ENCODE measurements around the gene RAPGEF3.

Gene RAPGEF3

GRCh38 chr12:47707355-47707754, 51.3 kb downstream of the RAPGEF3 start:
- Histone ChIP-seq H2AFZ (ENCODE audit: low read depth, low read length) (no peak overlapping the region), H3K36me3 (ENCODE audit: insufficient read depth, low read length) (peaks cover 2% of the 10 kb centered on the region), H3K9me3 (ENCODE audit: low read length) (no peaks in the 10 kb centered on the region), H3K27me3 (ENCODE audit: insufficient read depth, low read length) (no peaks in the 10 kb centered on the region), H3K4me1 (ENCODE audit: insufficient read depth, low read length) (peaks cover 12% of the 10 kb centered on the region), H3K4me3 (ENCODE audit: low read length) (no peak overlapping the region)

- Histone ChIP-seq H3K4me1 (ENCODE audit: insufficient read depth, low read length) (peaks cover 12% of the 10 kb centered on the region), H3K36me3 (ENCODE audit: insufficient read depth, low read length) (peaks cover 11% of the 10 kb centered on the region), H3K4me3 (ENCODE audit: low read length) (peak within 1 kb of the TSS; percentile 79), H3K9me3 (ENCODE audit: low read length) (no peaks in the 10 kb centered on the region), H2AFZ (ENCODE audit: low read depth, low read length) (peak within 1 kb of the TSS; percentile 81), H3K27me3 (ENCODE audit: insufficient read depth, low read length) (no peaks in the 10 kb centered on the region)
Measured at GRCh38 chr12:47705566-47706425, 52.9 kb downstream of the RAPGEF3 start, which contains the start of gene RPAP3. Gene RPAP3, minus strand, starts transcription at chr12:47706030. Its CDS starts 3,190 bp downstream, at chr12:47702840.

- peak overlapping the region; percentile 79 for H3K4me3 ChIP-seq (ENCODE audit: low read length)
- peaks cover 17% of the 10 kb centered on the region for H3K36me3 ChIP-seq (ENCODE audit: insufficient read depth, low read length)
- no peaks in the 10 kb centered on the region for H3K27me3 ChIP-seq (ENCODE audit: insufficient read depth, low read length)
- H2AFZ ChIP-seq (ENCODE audit: low read depth, low read length) = peak overlapping the region; percentile 81
- no peaks in the 10 kb centered on the region for H3K9me3 ChIP-seq (ENCODE audit: low read length)
- H3K4me1 ChIP-seq (ENCODE audit: insufficient read depth, low read length) = peaks cover 12% of the 10 kb centered on the region
Measured at GRCh38 chr12:47705229-47705565, 53.5 kb downstream of the RAPGEF3 start.

GRCh38 chr12:47704719-47705118, 54.0 kb downstream of the RAPGEF3 start:
- H3K36me3 ChIP-seq (ENCODE audit: insufficient read depth, low read length) = peaks cover 19% of the 10 kb centered on the region
- H3K9me3 ChIP-seq (ENCODE audit: low read length) = no peaks in the 10 kb centered on the region
- H2AFZ ChIP-seq (ENCODE audit: low read depth, low read length) = no peak overlapping the region
- H3K27me3 ChIP-seq (ENCODE audit: insufficient read depth, low read length) = no peaks in the 10 kb centered on the region
- peak overlapping the region; percentile 79 for H3K4me3 ChIP-seq (ENCODE audit: low read length)
- peaks cover 12% of the 10 kb centered on the region for H3K4me1 ChIP-seq (ENCODE audit: insufficient read depth, low read length)

- Histone ChIP-seq H2AFZ (ENCODE audit: low read depth, low read length) (no peak overlapping the region), H3K4me3 (ENCODE audit: low read length) (no peak overlapping the region), H3K9me3 (ENCODE audit: low read length) (no peaks in the 10 kb centered on the region), H3K36me3 (ENCODE audit: insufficient read depth, low read length) (peaks cover 44% of the 10 kb centered on the region), H3K27me3 (ENCODE audit: insufficient read depth, low read length) (no peaks in the 10 kb centered on the region), H3K4me1 (ENCODE audit: insufficient read depth, low read length) (peaks cover 4% of the 10 kb centered on the region)
Measured at GRCh38 chr12:47700263-47700662, 58.4 kb downstream of the RAPGEF3 start.

- Histone ChIP-seq H3K36me3 (ENCODE audit: insufficient read depth, low read length) (peaks cover 58% of the 10 kb centered on the region), H3K27me3 (ENCODE audit: insufficient read depth, low read length) (no peaks in the 10 kb centered on the region), H3K4me1 (ENCODE audit: insufficient read depth, low read length) (no peaks in the 10 kb centered on the region), H3K9me3 (ENCODE audit: low read length) (no peaks in the 10 kb centered on the region), H2AFZ (ENCODE audit: low read depth, low read length) (no peak overlapping the region), H3K4me3 (ENCODE audit: low read length) (no peak overlapping the region)
Measured at GRCh38 chr12:47698631-47699030, 60.0 kb downstream of the RAPGEF3 start.

GRCh38 chr12:47698055-47698454, 60.6 kb downstream of the RAPGEF3 start:
- no peaks in the 10 kb centered on the region for H3K4me1 ChIP-seq (ENCODE audit: insufficient read depth, low read length)
- H3K4me3 ChIP-seq (ENCODE audit: low read length) = no peak overlapping the region
- H3K27me3 ChIP-seq (ENCODE audit: insufficient read depth, low read length) = no peaks in the 10 kb centered on the region
- peaks cover 4% of the 10 kb centered on the region for H3K9me3 ChIP-seq (ENCODE audit: low read length)
- peaks cover 63% of the 10 kb centered on the region for H3K36me3 ChIP-seq (ENCODE audit: insufficient read depth, low read length)
- H2AFZ ChIP-seq (ENCODE audit: low read depth, low read length) = no peak overlapping the region

- Histone ChIP-seq H3K4me3 (ENCODE audit: low read length) (no peak overlapping the region), H3K9me3 (ENCODE audit: low read length) (peaks cover 9% of the 10 kb centered on the region), H3K27me3 (ENCODE audit: insufficient read depth, low read length) (no peaks in the 10 kb centered on the region)
Measured at GRCh38 chr12:47689215-47689614, 69.5 kb downstream of the RAPGEF3 start.

GRCh38 chr12:47687636-47688035, 71.0 kb downstream of the RAPGEF3 start:
- no peak overlapping the region for H2AFZ ChIP-seq (ENCODE audit: low read depth, low read length)
- H3K36me3 ChIP-seq (ENCODE audit: insufficient read depth, low read length) = peaks cover 40% of the 10 kb centered on the region
- H3K4me3 ChIP-seq (ENCODE audit: low read length) = no peak overlapping the region
- peaks cover 5% of the 10 kb centered on the region for H3K9me3 ChIP-seq (ENCODE audit: low read length)
- H3K4me1 ChIP-seq (ENCODE audit: insufficient read depth, low read length) = no peaks in the 10 kb centered on the region
- no peaks in the 10 kb centered on the region for H3K27me3 ChIP-seq (ENCODE audit: insufficient read depth, low read length)

More at GRCh38 chr12:47689215-47689614, 69.5 kb downstream of the RAPGEF3 start:
- peaks cover 44% of the 10 kb centered on the region for H3K36me3 ChIP-seq (ENCODE audit: insufficient read depth, low read length)
- no peak overlapping the region for H2AFZ ChIP-seq (ENCODE audit: low read depth, low read length)
- no peaks in the 10 kb centered on the region for H3K4me1 ChIP-seq (ENCODE audit: insufficient read depth, low read length)

- Histone ChIP-seq H2AFZ (ENCODE audit: low read depth, low read length) (no peak overlapping the region), H3K36me3 (ENCODE audit: insufficient read depth, low read length) (peaks cover 33% of the 10 kb centered on the region)
Measured at GRCh38 chr12:47686645-47687240, 71.9 kb downstream of the RAPGEF3 start.

More at GRCh38 chr12:47686645-47687240, 71.9 kb downstream of the RAPGEF3 start:
- Histone ChIP-seq H3K27me3 (ENCODE audit: insufficient read depth, low read length) (no peaks in the 10 kb centered on the region), H3K9me3 (ENCODE audit: low read length) (no peaks in the 10 kb centered on the region), H3K4me3 (ENCODE audit: low read length) (no peak overlapping the region), H3K4me1 (ENCODE audit: insufficient read depth, low read length) (no peaks in the 10 kb centered on the region)
